Stomach (tissue), 9 donors: ENCODE data around the gene NKTR. TPM values are rescaled to one million over a fixed set of nuclear protein-coding genes. Genes with fewer than 3 reads are reported as not detected.

ENCODE experiments used
- DNase-seq, 2 donors: peaks; one replicate each; pipeline versions ENCODE4 v3.0.0 to v3.0.0-alpha.2; 2013 to 2019
- H3K27ac ChIP-seq, 5 donors: fragments of 200-600 bp in 4 of 5; sonication (generic) in 4 of 5; one replicate each; pipeline ENCODE4 v1.5.1; 2013 to 2019; ENCODE audit warnings: mild to moderate bottlenecking in 1 of 5, moderate library complexity in 1 of 5
- H3K27me3 ChIP-seq, 3 donors: fragments of 200-600 bp; sonication (generic); one replicate each; pipeline ENCODE4 v1.5.1; 2017 to 2019; ENCODE audit warnings: mixed run types in 1 of 3
- H3K36me3 ChIP-seq, 4 donors: fragments of 200-600 bp; sonication (generic); 1 replicate in 3 of 4; 2 replicates in 1 of 4; pipeline ENCODE4 v1.5.1; 2016 to 2019
- H3K4me1 ChIP-seq, 4 donors: fragments of 200-600 bp; sonication (generic); one replicate each; pipeline ENCODE4 v1.5.1; 2016 to 2019
- H3K4me3 ChIP-seq, 4 donors: fragments of 200-600 bp; sonication (generic) in 3 of 4; one replicate each; pipeline ENCODE4 v1.5.1; 2016 to 2019; ENCODE audit warnings: mild to moderate bottlenecking in 1 of 4
- H3K9me3 ChIP-seq, 4 donors: fragments of 200-600 bp; sonication (generic); one replicate each; pipeline ENCODE4 v1.5.1; 2016 to 2019
- EP300 ChIP-seq: sonication (generic); formaldehyde crosslinking; IDR thresholded peaks from one replicate; pipeline ENCODE4 v1.6.1; 2017; ENCODE audit warnings: antibody characterized with exemption
- POLR2A ChIP-seq, 4 donors: fragments of 450-650 bp; IDR thresholded peaks; one replicate each; pipeline ENCODE4 v1.6.1; 2016; ENCODE audit warnings: antibody characterized with exemption in 4 of 4, control low read depth in 2 of 4, mild to moderate bottlenecking in 1 of 4, moderate library complexity in 1 of 4
- POLR2AphosphoS5 ChIP-seq, 3 donors: sonication (generic); formaldehyde crosslinking; IDR thresholded peaks; one replicate each; pipeline ENCODE4 v1.6.1; 2016; ENCODE audit warnings: antibody characterized with exemption in 3 of 3
- WGBS, 5 donors: extraction: QIAGEN DNeasy Blood & Tissue Kit in 3 of 5; methylation state at CpG; one replicate each; pipeline versions ENCODE4 v1.1.5 to v1.1.7; 2013 to 2018; 5-methylcytosine and 5-hydroxymethylcytosine counted together
- intact Hi-C: fragments of 100-400 bp; cut with DNase I; formaldehyde crosslinking; loops from one replicate; pipeline ENCODE4 v1.15.1; 2023; ENCODE audit warnings: low total_unique reads
- polyA plus RNA-seq, 3 donors: library from polyadenylated mRNA; stranded (reverse); fragments of 200-250 nt; gene quantifications; one replicate each; pipeline ENCODE4 v1.2.3, GENCODE V29; 2013
- total RNA-seq, 5 donors: library from RNA; depleted of rRNA; stranded (reverse); fragments of >200 nt; gene quantifications; one replicate each; pipeline versions ENCODE4 v1.1.0 to v1.2.3, GENCODE V29; 2014 to 2016
- TF ChIP-seq, protein P1 (sequence below), 7 experiments: fragments of 450-650 bp in 4 of 7; fragments of 200-600 bp in 3 of 7; sonication (generic) in 3 of 7; IDR thresholded peaks; one replicate each; pipeline ENCODE4 v1.5.1; 2016 to 2019; ENCODE audit warnings: antibody characterized with exemption in 7 of 7, control low read depth in 2 of 7, mild to moderate bottlenecking in 1 of 7
- donor health status: healthy with polysubstance abuse.
- donor health status: Bipolar disorder and iron deficiency.
- donor health status: healthy.

NKTR gene
- total and polyA plus RNA-seq, 8 donors = 3.8 to 488 (median 106) TPM

DNA sequence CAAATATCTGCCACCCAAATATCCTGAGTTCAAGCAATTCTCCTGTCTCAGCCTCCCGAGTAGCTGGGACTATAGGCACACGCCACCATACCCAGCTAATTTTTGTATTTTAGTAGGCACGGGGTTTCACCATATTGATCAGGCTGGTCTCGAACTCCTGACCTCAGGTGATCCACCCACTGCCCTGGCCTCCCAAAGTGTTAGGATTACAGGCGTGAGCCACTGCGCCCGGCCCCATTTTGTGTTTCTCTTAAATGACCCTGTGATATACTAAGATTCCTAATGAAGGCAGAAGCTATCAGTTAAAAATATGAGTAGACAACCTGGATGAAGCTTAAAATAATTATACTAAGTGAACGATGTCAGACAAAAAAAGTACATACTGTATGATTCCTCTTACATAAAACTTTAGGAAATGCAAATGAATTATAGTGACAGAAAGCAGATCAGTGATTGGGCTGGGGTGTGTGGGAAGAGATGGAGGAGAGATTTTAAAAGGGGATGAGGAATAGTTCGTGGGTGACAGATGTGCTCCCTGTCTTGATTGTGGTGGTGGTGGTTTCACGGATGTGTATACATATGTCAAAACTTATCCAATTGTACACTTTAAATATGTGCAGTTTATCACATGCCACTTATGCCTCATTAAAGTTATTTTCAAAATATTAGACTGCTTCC lies 81.0 kb downstream of the NKTR start:
- Histone ChIP-seq H3K27ac (no peak overlapping the region), H3K36me3 (no peaks in the 10 kb centered on the region), H3K4me1 (peaks cover 0 to 32% (median 15%) of the 10 kb centered on the region in 4 donors), H3K27me3 (peaks cover 0 to 21% (median 14%) of the 10 kb centered on the region in 3 donors), H3K9me3 (no peaks in the 10 kb centered on the region), H3K4me3 (no peak overlapping the region)
- WGBS, 5 donors = 79 to 87% (median 84%) methylated on average over 10 of the region's 10 CpGs
- no peak for DNase-seq
- intact Hi-C loops = no loop called here
- TF ChIP-seq POLR2AphosphoS5 (IDR thresholded peaks at IDR 0.05) = no peak
- TF ChIP-seq, protein P1, sequence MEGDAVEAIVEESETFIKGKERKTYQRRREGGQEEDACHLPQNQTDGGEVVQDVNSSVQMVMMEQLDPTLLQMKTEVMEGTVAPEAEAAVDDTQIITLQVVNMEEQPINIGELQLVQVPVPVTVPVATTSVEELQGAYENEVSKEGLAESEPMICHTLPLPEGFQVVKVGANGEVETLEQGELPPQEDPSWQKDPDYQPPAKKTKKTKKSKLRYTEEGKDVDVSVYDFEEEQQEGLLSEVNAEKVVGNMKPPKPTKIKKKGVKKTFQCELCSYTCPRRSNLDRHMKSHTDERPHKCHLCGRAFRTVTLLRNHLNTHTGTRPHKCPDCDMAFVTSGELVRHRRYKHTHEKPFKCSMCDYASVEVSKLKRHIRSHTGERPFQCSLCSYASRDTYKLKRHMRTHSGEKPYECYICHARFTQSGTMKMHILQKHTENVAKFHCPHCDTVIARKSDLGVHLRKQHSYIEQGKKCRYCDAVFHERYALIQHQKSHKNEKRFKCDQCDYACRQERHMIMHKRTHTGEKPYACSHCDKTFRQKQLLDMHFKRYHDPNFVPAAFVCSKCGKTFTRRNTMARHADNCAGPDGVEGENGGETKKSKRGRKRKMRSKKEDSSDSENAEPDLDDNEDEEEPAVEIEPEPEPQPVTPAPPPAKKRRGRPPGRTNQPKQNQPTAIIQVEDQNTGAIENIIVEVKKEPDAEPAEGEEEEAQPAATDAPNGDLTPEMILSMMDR (IDR thresholded peaks at IDR 0.05) = no peak
- no peak for TF ChIP-seq POLR2A (IDR thresholded peaks at IDR 0.05)
- no peak for TF ChIP-seq EP300

DNA sequence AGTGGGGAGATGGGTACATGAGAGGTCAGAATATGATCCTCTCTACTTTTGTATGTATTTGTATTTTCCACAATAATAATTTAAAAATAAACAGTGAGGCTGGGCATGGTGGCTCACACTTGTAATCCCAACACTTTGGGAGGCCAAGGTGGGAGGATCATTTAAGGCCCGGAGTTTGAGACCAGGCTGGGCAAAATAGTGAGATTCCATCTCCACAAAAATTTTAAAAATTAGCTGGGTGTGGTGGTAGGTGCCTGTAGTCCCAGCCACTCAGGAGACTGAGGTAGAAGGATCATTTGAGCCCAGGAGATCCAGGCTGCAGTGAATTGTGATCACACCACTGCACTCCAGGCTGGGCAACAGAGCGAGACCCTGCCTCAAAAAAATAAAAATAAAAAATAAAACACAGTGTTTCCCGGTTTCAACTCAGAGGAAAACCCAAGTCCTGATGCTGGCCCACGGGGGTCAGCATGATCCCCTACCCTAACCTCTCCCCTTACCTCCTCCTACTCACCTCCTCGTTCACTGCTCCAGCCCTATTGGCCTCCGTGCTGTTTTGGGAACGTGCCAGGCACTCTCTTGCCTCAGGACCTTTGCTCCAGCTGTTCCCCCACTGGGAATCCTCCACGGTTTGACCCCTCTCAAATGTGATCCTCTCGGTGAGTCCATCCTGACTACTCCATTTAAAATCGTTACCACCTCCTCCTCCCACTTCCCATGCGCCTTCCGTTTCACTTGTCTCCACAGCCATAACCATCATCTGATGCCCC lies 82.0 kb downstream of the NKTR start:
- intact Hi-C loops = no loop called here
- peak overlapping the region in 1 of 5 donors; percentile 75 for H3K27ac ChIP-seq
- 70 to 79% (median 74%) methylated on average over 12 of the region's 12 CpGs for whole genome bisulfite sequencing, 5 donors
- no peak for TF ChIP-seq POLR2AphosphoS5 (IDR thresholded peaks at IDR 0.05)
- no peak for TF ChIP-seq POLR2A (IDR thresholded peaks at IDR 0.05)
- TF ChIP-seq, protein P1 (IDR thresholded peaks at IDR 0.05) = no peak
- no peak for TF ChIP-seq EP300
- H3K9me3 ChIP-seq = no peaks in the 10 kb centered on the region
- DNase-seq = no peak
- no peaks in the 10 kb centered on the region for H3K36me3 ChIP-seq
- peaks cover 0 to 30% (median 16%) of the 10 kb centered on the region in 3 donors for H3K27me3 ChIP-seq
- peaks cover 0 to 32% (median 15%) of the 10 kb centered on the region in 4 donors for H3K4me1 ChIP-seq
- H3K4me3 ChIP-seq = no peak overlapping the region

- Histone ChIP-seq H3K9me3 (no peaks in the 10 kb centered on the region), H3K4me1 (peaks cover 0 to 32% (median 15%) of the 10 kb centered on the region in 4 donors), H3K36me3 (no peaks in the 10 kb centered on the region), H3K27ac (peak overlapping the region in 2 of 5 donors; percentile 70 to 75), H3K4me3 (no peak overlapping the region), H3K27me3 (peaks cover 0 to 35% (median 16%) of the 10 kb centered on the region in 3 donors)
- peak in 2 of 3 donors; percentile 52 to 64 for TF ChIP-seq POLR2AphosphoS5 (IDR thresholded peaks at IDR 0.05)
- TF ChIP-seq, protein P1 (IDR thresholded peaks at IDR 0.05) = no peak
- intact Hi-C loops = no loop called here
- DNase-seq = peak; percentile 46 to 47
- 39 to 64% (median 52%) methylated on average over 9 to 10 of the region's 10 CpGs for WGBS, 5 donors
These were observed 83.6 kb downstream of the NKTR start for GRCh38 chr3:42683875-42684598.

DNA sequence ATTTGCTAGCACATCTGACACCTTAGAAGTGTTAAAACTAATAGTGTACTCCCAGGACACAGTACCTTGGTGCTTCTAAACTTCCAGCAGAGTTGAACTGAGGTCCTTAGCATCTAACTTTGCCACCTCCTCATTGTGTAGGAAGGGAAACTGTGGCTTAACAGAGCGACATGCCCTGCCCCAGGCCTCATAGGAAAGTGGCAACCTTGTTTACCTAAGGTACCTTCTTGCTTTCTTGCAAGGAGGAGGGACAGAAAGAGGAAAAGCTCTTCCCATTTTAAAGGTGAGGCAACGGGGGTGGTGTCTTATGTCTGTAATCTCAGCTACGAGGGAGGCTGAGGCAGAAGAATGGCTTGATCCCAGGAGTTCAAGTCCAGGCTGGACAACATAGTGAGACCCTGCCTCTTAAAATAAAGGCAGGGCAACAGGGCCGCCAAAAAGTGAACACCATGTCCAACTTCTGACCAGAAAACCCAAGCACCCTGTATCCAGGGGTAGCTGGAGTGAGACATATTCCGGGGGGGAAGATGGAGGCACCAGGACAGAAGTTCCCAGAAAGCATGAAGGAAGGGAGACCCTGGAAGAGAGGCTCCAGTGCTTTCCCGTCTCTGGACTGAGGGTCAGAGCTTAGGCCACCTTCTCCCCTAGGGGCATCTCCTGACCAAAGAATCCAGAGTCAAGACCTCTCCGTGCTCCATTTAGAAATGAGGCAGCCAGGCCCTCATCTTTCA lies 84.3 kb downstream of the NKTR start:
- intact Hi-C loops = no loop called here
- DNase-seq = no peak
- TF ChIP-seq POLR2A (IDR thresholded peaks at IDR 0.05) = no peak
- TF ChIP-seq POLR2AphosphoS5 (IDR thresholded peaks at IDR 0.05) = no peak
- TF ChIP-seq EP300 = no peak
- TF ChIP-seq, protein P1 (IDR thresholded peaks at IDR 0.05) = no peak
- 75 to 88% (median 86%) methylated on average over 7 of the region's 7 CpGs for WGBS, 5 donors
- Histone ChIP-seq H3K9me3 (no peaks in the 10 kb centered on the region), H3K4me1 (peaks cover 0 to 32% (median 15%) of the 10 kb centered on the region in 4 donors), H3K36me3 (no peaks in the 10 kb centered on the region), H3K27me3 (peaks cover 0 to 35% (median 16%) of the 10 kb centered on the region in 3 donors), H3K27ac (peak overlapping the region in 1 of 5 donors; percentile 68), H3K4me3 (no peak overlapping the region)
